ENCODE results near the gene ARHGAP22. TPM values are rescaled to one million over a fixed set of nuclear protein-coding genes. Genes with fewer than 3 reads are reported as not detected.

ARHGAP22 gene
- total RNA-seq, 6 donors from 2014 or later, result 1.4 to 25.1 (median 7.1) TPM

- Histone ChIP-seq H3K9me3 (no peaks in the 10 kb centered on the region), H3K4me1 (peaks cover 0 to 6% (median 0%) of the 10 kb centered on the region in 4 donors), H3K27me3 (no peaks in the 10 kb centered on the region), H3K27ac (no peak overlapping the region), H3K36me3 (no peaks in the 10 kb centered on the region), H3K4me3 (no peak overlapping the region)
- DNase-seq (no peak), ATAC-seq (ENCODE audit: low FRiP score in 2 of 2) (no peak)
- 72 to 82% methylated on average over 6 to 8 of the region's 8 CpGs for WGBS, 2 donors
- TF ChIP-seq POLR2AphosphoS5 (IDR thresholded peaks at IDR 0.05) (no peak), POLR2A (IDR thresholded peaks at IDR 0.05) (no peak), EP300 (IDR thresholded peaks at IDR 0.05) (no peak), CTCF (IDR thresholded peaks at IDR 0.05) (no peak)
Observed at GRCh38 chr10:48494073-48494472, 110.8 kb downstream of the ARHGAP22 start.

GRCh38 chr10:48493083-48493871 lies 111.6 kb downstream of the ARHGAP22 start:
- no peak overlapping the region for H3K27ac ChIP-seq
- peaks cover 0 to 6% (median 0%) of the 10 kb centered on the region in 4 donors for H3K4me1 ChIP-seq
- H3K27me3 ChIP-seq, result no peaks in the 10 kb centered on the region
- no peak overlapping the region for H3K4me3 ChIP-seq
- ATAC-seq (ENCODE audit: low FRiP score in 2 of 2) (peak; percentile 19 to 65), DNase-seq (peak in 1 of 2 donors; percentile 34)
- no peaks in the 10 kb centered on the region for H3K9me3 ChIP-seq
- no peaks in the 10 kb centered on the region for H3K36me3 ChIP-seq
- 48 to 61% methylated on average over 11 to 16 of the region's 16 CpGs for WGBS, 2 donors
- TF ChIP-seq EP300 (IDR thresholded peaks at IDR 0.05) (no peak), POLR2A (IDR thresholded peaks at IDR 0.05) (no peak), CTCF (IDR thresholded peaks at IDR 0.05) (no peak), POLR2AphosphoS5 (IDR thresholded peaks at IDR 0.05) (no peak)

GRCh38 chr10:48492201-48492600 lies 112.7 kb downstream of the ARHGAP22 start:
- DNase-seq, result no peak
- H3K27ac ChIP-seq, result no peak overlapping the region
- H3K27me3 ChIP-seq, result no peaks in the 10 kb centered on the region
- no peaks in the 10 kb centered on the region for H3K9me3 ChIP-seq
- no peak for ATAC-seq (ENCODE audit: low FRiP score in 2 of 2)
- no peak overlapping the region for H3K4me3 ChIP-seq
- no peaks in the 10 kb centered on the region for H3K36me3 ChIP-seq
- WGBS, 2 donors, result 66 to 71% methylated on average over 2 of the region's 2 CpGs
- TF ChIP-seq CTCF (IDR thresholded peaks at IDR 0.05) (no peak), EP300 (IDR thresholded peaks at IDR 0.05) (no peak)
- H3K4me1 ChIP-seq, result peaks cover 0 to 6% (median 0%) of the 10 kb centered on the region in 4 donors

GRCh38 chr10:48491392-48492139 lies 113.3 kb downstream of the ARHGAP22 start:
- DNase-seq, result no peak
- peaks cover 0 to 6% (median 0%) of the 10 kb centered on the region in 4 donors for H3K4me1 ChIP-seq
- H3K27ac ChIP-seq, result no peak overlapping the region
- 88 to 91% methylated on average over 13 of the region's 13 CpGs for WGBS, 2 donors
- H3K4me3 ChIP-seq, result no peak overlapping the region
- H3K27me3 ChIP-seq, result no peaks in the 10 kb centered on the region
- ATAC-seq (ENCODE audit: low FRiP score in 2 of 2), result no peak
- no peak for TF ChIP-seq POLR2A (IDR thresholded peaks at IDR 0.05)
- no peak for TF ChIP-seq CTCF (IDR thresholded peaks at IDR 0.05)
- no peak for TF ChIP-seq POLR2AphosphoS5 (IDR thresholded peaks at IDR 0.05)
- TF ChIP-seq EP300 (IDR thresholded peaks at IDR 0.05), result no peak
- no peaks in the 10 kb centered on the region for H3K36me3 ChIP-seq
- no peaks in the 10 kb centered on the region for H3K9me3 ChIP-seq

Data from upper lobe of left lung (tissue), 6 donors.